ENCODE data around the gene KRT34.
"Not testable (repeated sequence)": the region's sequence is repeated elsewhere in the genome, so short reads cannot be mapped to it uniquely, and the experiment has no call there.

KRT34 gene

GRCh38 chr17:41381943-41382342, at the start of gene KRT34:
KRT34 (minus strand) TSS chr17:41382306; CDS start chr17:41382246, 60 bp downstream.
- H3K27ac ChIP-seq (ENCODE audit: low read depth, low read length); H3K9me3 ChIP-seq (ENCODE audit: control insufficient read depth in 1 of 2, low read length in 2 of 2); H3K4me1 ChIP-seq (ENCODE audit: control insufficient read depth in 1 of 2, insufficient read depth in 2 of 2, low read length in 2 of 2); H3K27me3 ChIP-seq (ENCODE audit: control insufficient read depth in 1 of 2, insufficient read depth in 2 of 2, low read length in 2 of 2); H3K9ac ChIP-seq (ENCODE audit: low read depth in 1 of 2, low read length in 2 of 2); H3K36me3 ChIP-seq (ENCODE audit: control insufficient read depth in 1 of 2, insufficient read depth in 2 of 2, low read length in 2 of 2); H3K4me3 ChIP-seq (ENCODE audit: low read depth in 1 of 2, low read length in 2 of 2): not testable (repeated sequence)

DNA sequence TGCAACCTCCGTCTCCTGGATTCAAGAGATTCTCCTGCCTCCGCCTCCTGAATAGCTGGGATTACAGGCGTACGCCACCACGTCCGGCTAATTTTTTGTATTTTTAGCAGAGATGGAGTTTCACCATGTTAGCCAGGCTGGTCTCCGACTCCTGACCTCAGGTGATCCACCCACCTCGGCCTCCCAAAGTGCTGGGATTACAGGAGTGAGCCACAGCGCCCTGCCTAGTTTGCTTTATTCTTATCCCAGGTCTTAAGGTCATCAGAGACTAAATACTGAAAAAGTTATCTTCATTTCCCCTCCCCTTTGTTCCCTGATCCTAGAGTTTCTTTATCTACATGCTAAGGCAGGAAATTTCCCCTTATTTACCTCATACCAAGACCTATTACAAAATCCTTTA, 48.3 kb upstream of the KRT34 start:
- not testable (repeated sequence) for H3K9ac ChIP-seq (ENCODE audit: low read depth in 1 of 2, low read length in 2 of 2); H3K4me1 ChIP-seq (ENCODE audit: control insufficient read depth in 1 of 2, insufficient read depth in 2 of 2, low read length in 2 of 2); H3K9me3 ChIP-seq (ENCODE audit: control insufficient read depth in 1 of 2, low read length in 2 of 2); H3K27ac ChIP-seq (ENCODE audit: low read depth, low read length); H3K36me3 ChIP-seq (ENCODE audit: control insufficient read depth in 1 of 2, insufficient read depth in 2 of 2, low read length in 2 of 2); H3K27me3 ChIP-seq (ENCODE audit: control insufficient read depth in 1 of 2, insufficient read depth in 2 of 2, low read length in 2 of 2); H3K4me3 ChIP-seq (ENCODE audit: low read depth in 1 of 2, low read length in 2 of 2)

DNA sequence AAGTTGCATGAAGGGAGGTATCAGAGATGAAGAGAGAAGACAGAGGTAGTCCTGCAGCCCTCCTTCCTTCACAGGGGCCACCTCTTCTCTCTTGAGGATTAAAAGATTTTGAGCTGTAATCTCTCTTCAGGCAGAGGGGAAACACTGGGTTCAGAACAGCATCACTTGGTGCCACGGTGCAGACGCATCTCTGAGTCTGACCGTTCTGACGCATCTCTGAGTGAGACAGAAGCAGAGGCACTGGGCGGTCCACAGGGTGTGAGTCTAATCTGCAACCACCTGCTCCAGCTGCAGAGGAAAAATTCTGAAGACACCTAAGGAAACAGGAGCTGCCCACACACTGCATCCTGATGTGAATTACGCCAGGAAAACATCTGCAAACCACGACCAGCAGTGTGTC, 47.6 kb upstream of the KRT34 start:
- no peak overlapping the region for H3K4me3 ChIP-seq (ENCODE audit: low read depth in 1 of 2, low read length in 2 of 2)
- no peak overlapping the region for H3K27ac ChIP-seq (ENCODE audit: low read depth, low read length)
- no peaks in the 10 kb centered on the region for H3K27me3 ChIP-seq (ENCODE audit: control insufficient read depth in 1 of 2, insufficient read depth in 2 of 2, low read length in 2 of 2)
- no peaks in the 10 kb centered on the region for H3K36me3 ChIP-seq (ENCODE audit: control insufficient read depth in 1 of 2, insufficient read depth in 2 of 2, low read length in 2 of 2)
- H3K9me3 ChIP-seq (ENCODE audit: control insufficient read depth in 1 of 2, low read length in 2 of 2), result no peaks in the 10 kb centered on the region
- H3K9ac ChIP-seq (ENCODE audit: low read depth in 1 of 2, low read length in 2 of 2), result no peak overlapping the region
- H3K4me1 ChIP-seq (ENCODE audit: control insufficient read depth in 1 of 2, insufficient read depth in 2 of 2, low read length in 2 of 2), result no peaks in the 10 kb centered on the region

DNA sequence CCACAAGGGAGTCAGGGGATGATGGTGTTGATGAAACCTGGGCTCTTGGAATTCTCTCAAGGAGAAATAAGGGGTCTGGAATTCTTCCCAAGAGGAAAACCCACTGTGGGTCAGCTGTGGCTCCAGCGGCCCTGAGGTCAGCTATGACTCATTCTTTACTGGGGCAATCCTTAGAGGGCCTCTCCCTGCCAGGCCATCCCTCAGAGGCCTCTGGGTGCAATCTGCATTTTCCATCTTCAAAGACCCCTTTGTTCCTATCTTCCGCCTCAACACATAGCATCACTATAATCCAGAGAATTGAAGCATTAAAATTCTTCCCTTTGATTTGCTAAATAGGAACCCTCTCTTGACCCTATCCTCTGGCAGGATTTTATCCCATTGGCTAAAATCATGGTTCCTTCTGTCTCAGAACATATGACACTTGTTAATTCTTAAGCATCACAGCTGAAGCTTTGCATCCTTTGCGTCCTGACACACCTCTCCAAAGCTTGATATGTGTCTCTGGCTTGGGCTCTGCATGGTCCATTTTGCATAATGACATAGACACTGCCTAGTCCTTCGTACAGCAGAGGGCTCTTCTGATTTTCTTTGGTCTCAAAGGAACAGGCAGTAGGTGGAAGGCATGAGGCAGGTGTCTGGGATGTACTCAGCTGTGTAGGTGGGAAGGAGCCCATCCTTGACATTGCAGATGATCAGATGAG, 46.6 kb upstream of the KRT34 start:
- Histone ChIP-seq H3K9ac (ENCODE audit: low read depth in 1 of 2, low read length in 2 of 2) (no peak overlapping the region), H3K27me3 (ENCODE audit: control insufficient read depth in 1 of 2, insufficient read depth in 2 of 2, low read length in 2 of 2) (no peaks in the 10 kb centered on the region), H3K27ac (ENCODE audit: low read depth, low read length) (no peak overlapping the region), H3K4me1 (ENCODE audit: control insufficient read depth in 1 of 2, insufficient read depth in 2 of 2, low read length in 2 of 2) (no peaks in the 10 kb centered on the region), H3K4me3 (ENCODE audit: low read depth in 1 of 2, low read length in 2 of 2) (no peak overlapping the region), H3K36me3 (ENCODE audit: control insufficient read depth in 1 of 2, insufficient read depth in 2 of 2, low read length in 2 of 2) (no peaks in the 10 kb centered on the region), H3K9me3 (ENCODE audit: control insufficient read depth in 1 of 2, low read length in 2 of 2) (no peaks in the 10 kb centered on the region)

GRCh38 chr17:41424111-41424635, 42.1 kb upstream of the KRT34 start, which contains the start of gene KRT37:
KRT37 (minus strand) TSS chr17:41424585; CDS start chr17:41424523, 62 bp downstream.
- Histone ChIP-seq H3K27me3 (ENCODE audit: control insufficient read depth in 1 of 2, insufficient read depth in 2 of 2, low read length in 2 of 2) (no peaks in the 10 kb centered on the region), H3K9me3 (ENCODE audit: control insufficient read depth in 1 of 2, low read length in 2 of 2) (no peaks in the 10 kb centered on the region), H3K36me3 (ENCODE audit: control insufficient read depth in 1 of 2, insufficient read depth in 2 of 2, low read length in 2 of 2) (no peaks in the 10 kb centered on the region), H3K27ac (ENCODE audit: low read depth, low read length) (no peak within 1 kb of the TSS), H3K9ac (ENCODE audit: low read depth in 1 of 2, low read length in 2 of 2) (no peak within 1 kb of the TSS), H3K4me1 (ENCODE audit: control insufficient read depth in 1 of 2, insufficient read depth in 2 of 2, low read length in 2 of 2) (no peaks in the 10 kb centered on the region), H3K4me3 (ENCODE audit: low read depth in 1 of 2, low read length in 2 of 2) (no peak within 1 kb of the TSS)

DNA sequence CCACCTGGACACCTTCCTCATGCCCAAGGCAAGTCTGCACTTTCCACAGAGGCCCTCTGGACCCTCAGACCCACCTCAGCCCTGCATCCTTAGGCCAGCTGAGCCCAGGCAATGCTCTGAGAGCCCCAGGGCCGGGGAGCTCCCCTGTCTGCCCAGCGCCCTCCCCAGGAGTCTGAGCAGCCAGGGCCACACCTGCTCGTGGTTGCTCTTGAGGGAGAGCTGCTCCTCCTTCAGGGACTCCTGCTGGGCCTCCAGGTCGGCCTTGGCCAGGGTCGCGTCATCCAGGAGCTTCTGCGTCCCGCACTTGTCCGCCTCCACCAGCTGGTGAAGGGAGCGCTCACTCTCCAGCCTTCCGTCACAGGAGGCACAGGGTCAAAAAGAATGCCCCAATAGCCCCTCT, 40.5 kb upstream of the KRT34 start:
- H3K36me3 ChIP-seq (ENCODE audit: control insufficient read depth in 1 of 2, insufficient read depth in 2 of 2, low read length in 2 of 2); H3K27ac ChIP-seq (ENCODE audit: low read depth, low read length); H3K4me1 ChIP-seq (ENCODE audit: control insufficient read depth in 1 of 2, insufficient read depth in 2 of 2, low read length in 2 of 2); H3K9me3 ChIP-seq (ENCODE audit: control insufficient read depth in 1 of 2, low read length in 2 of 2); H3K4me3 ChIP-seq (ENCODE audit: low read depth in 1 of 2, low read length in 2 of 2); H3K27me3 ChIP-seq (ENCODE audit: control insufficient read depth in 1 of 2, insufficient read depth in 2 of 2, low read length in 2 of 2); H3K9ac ChIP-seq (ENCODE audit: low read depth in 1 of 2, low read length in 2 of 2): not testable (repeated sequence)

DNA sequence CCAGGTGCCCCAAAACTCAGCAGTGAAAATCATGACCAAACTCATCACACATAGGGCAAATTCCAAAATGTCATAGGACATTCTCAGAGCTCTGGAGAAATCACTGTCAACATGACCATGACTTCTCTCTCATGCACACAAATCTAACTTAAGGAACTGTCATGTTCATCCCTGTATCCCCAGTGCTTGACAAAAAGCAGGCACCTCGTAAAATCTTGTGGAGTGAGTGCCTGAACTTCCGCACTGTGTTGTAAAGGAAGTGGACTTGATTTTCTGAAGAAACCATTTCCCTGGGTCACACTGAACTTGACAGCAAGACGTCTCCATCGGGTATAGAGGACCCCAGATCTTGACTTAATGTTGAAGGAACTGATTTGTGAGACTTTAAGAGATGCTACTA, 39.5 kb upstream of the KRT34 start:
- no peaks in the 10 kb centered on the region for H3K9me3 ChIP-seq (ENCODE audit: control insufficient read depth in 1 of 2, low read length in 2 of 2)
- no peaks in the 10 kb centered on the region for H3K27me3 ChIP-seq (ENCODE audit: control insufficient read depth in 1 of 2, insufficient read depth in 2 of 2, low read length in 2 of 2)
- no peak overlapping the region for H3K27ac ChIP-seq (ENCODE audit: low read depth, low read length)
- H3K9ac ChIP-seq (ENCODE audit: low read depth in 1 of 2, low read length in 2 of 2), result no peak overlapping the region
- H3K36me3 ChIP-seq (ENCODE audit: control insufficient read depth in 1 of 2, insufficient read depth in 2 of 2, low read length in 2 of 2), result no peaks in the 10 kb centered on the region
- H3K4me3 ChIP-seq (ENCODE audit: low read depth in 1 of 2, low read length in 2 of 2), result no peak overlapping the region
- peaks cover 0 to 5% of the 10 kb centered on the region in 2 donors for H3K4me1 ChIP-seq (ENCODE audit: control insufficient read depth in 1 of 2, insufficient read depth in 2 of 2, low read length in 2 of 2)

GRCh38 chr17:41421116-41421515, 39.0 kb upstream of the KRT34 start:
- no peaks in the 10 kb centered on the region for H3K27me3 ChIP-seq (ENCODE audit: control insufficient read depth in 1 of 2, insufficient read depth in 2 of 2, low read length in 2 of 2)
- H3K36me3 ChIP-seq (ENCODE audit: control insufficient read depth in 1 of 2, insufficient read depth in 2 of 2, low read length in 2 of 2), result no peaks in the 10 kb centered on the region
- no peaks in the 10 kb centered on the region for H3K9me3 ChIP-seq (ENCODE audit: control insufficient read depth in 1 of 2, low read length in 2 of 2)
- peaks cover 0 to 5% of the 10 kb centered on the region in 2 donors for H3K4me1 ChIP-seq (ENCODE audit: control insufficient read depth in 1 of 2, insufficient read depth in 2 of 2, low read length in 2 of 2)
- no peak overlapping the region for H3K9ac ChIP-seq (ENCODE audit: low read depth in 1 of 2, low read length in 2 of 2)
- no peak overlapping the region for H3K27ac ChIP-seq (ENCODE audit: low read depth, low read length)
- H3K4me3 ChIP-seq (ENCODE audit: low read depth in 1 of 2, low read length in 2 of 2), result no peak overlapping the region

DNA sequence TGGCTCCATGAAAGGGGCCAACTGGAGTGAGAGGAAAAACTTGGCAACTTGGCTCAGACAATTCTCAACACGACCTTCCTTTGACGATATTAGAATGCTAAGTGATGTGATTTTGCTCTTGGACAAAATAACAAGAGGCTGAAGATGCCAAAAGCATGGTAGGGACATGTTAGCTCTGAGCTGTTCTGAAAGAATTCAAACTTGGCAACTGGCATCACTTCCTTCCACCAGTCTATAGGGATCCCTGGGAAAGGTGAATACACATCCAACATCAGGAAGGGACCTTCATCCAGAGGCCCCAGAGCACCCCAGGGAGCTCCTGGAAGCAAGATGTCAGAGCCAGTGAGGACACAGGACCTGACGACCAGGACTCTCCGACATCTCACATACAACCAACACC, 38.0 kb upstream of the KRT34 start:
- Histone ChIP-seq H3K9ac (ENCODE audit: low read depth in 1 of 2, low read length in 2 of 2) (no peak overlapping the region), H3K4me3 (ENCODE audit: low read depth in 1 of 2, low read length in 2 of 2) (no peak overlapping the region), H3K36me3 (ENCODE audit: control insufficient read depth in 1 of 2, insufficient read depth in 2 of 2, low read length in 2 of 2) (no peaks in the 10 kb centered on the region), H3K9me3 (ENCODE audit: control insufficient read depth in 1 of 2, low read length in 2 of 2) (no peaks in the 10 kb centered on the region), H3K27ac (ENCODE audit: low read depth, low read length) (no peak overlapping the region), H3K4me1 (ENCODE audit: control insufficient read depth in 1 of 2, insufficient read depth in 2 of 2, low read length in 2 of 2) (peaks cover 0 to 5% of the 10 kb centered on the region in 2 donors), H3K27me3 (ENCODE audit: control insufficient read depth in 1 of 2, insufficient read depth in 2 of 2, low read length in 2 of 2) (no peaks in the 10 kb centered on the region)

GRCh38 chr17:41419716-41420115, 37.6 kb upstream of the KRT34 start:
- peaks cover 0 to 5% of the 10 kb centered on the region in 2 donors for H3K4me1 ChIP-seq (ENCODE audit: control insufficient read depth in 1 of 2, insufficient read depth in 2 of 2, low read length in 2 of 2)
- no peak overlapping the region for H3K27ac ChIP-seq (ENCODE audit: low read depth, low read length)

More at GRCh38 chr17:41419716-41420115, 37.6 kb upstream of the KRT34 start:
- H3K4me3 ChIP-seq (ENCODE audit: low read depth in 1 of 2, low read length in 2 of 2), result no peak overlapping the region
- H3K9me3 ChIP-seq (ENCODE audit: control insufficient read depth in 1 of 2, low read length in 2 of 2), result no peaks in the 10 kb centered on the region
- H3K36me3 ChIP-seq (ENCODE audit: control insufficient read depth in 1 of 2, insufficient read depth in 2 of 2, low read length in 2 of 2), result no peaks in the 10 kb centered on the region
- H3K9ac ChIP-seq (ENCODE audit: low read depth in 1 of 2, low read length in 2 of 2), result no peak overlapping the region
- H3K27me3 ChIP-seq (ENCODE audit: control insufficient read depth in 1 of 2, insufficient read depth in 2 of 2, low read length in 2 of 2), result no peaks in the 10 kb centered on the region
